Right lobe of liver (tissue), 4 donors: ENCODE measurements around the gene ENTR1.

Experiments
- POLR2A ChIP-seq: fragments of 450-650 bp; IDR thresholded peaks from one replicate; pipeline ENCODE4 v1.6.1; 2017; ENCODE audit warnings: antibody characterized with exemption, mild to moderate bottlenecking
- TF ChIP-seq, protein P1 (sequence below), 4 donors: fragments of 200-600 bp in 3 of 4; fragments of 450-650 bp in 1 of 4; IDR thresholded peaks; one replicate each; pipeline versions ENCODE4 v1.5.1 to v1.8.0; 2016 to 2022; ENCODE audit warnings: antibody characterized with exemption in 4 of 4, mild to moderate bottlenecking in 2 of 4
- donor health status: DM: no; HTN: no; CAD: no.
- donor health status: DM: no; HTN: no; CAD: no.
- donor health status: DM: no; HTN: yes; CAD: no.

DNA sequence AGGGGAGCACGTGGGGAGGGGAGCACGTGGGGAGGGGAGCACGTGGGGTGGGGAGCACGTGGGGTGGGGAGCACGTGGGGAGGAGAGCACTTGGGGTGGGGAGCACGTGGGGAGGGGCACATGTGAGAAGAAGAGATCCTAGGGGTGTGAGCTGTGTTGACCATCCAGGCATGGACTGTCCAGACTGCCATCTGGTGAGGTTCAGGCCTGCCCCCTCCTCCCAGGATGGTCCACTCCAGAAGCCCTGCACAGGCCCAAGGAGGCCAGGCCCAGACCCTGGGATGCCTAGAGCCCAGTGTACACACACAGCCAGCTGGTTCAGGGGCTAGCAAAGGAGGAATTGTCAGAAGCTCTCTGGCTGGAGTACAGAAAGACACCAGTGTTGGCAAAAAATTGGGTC is 12.8 kb downstream of the ENTR1 start:
- TF ChIP-seq, protein P1, sequence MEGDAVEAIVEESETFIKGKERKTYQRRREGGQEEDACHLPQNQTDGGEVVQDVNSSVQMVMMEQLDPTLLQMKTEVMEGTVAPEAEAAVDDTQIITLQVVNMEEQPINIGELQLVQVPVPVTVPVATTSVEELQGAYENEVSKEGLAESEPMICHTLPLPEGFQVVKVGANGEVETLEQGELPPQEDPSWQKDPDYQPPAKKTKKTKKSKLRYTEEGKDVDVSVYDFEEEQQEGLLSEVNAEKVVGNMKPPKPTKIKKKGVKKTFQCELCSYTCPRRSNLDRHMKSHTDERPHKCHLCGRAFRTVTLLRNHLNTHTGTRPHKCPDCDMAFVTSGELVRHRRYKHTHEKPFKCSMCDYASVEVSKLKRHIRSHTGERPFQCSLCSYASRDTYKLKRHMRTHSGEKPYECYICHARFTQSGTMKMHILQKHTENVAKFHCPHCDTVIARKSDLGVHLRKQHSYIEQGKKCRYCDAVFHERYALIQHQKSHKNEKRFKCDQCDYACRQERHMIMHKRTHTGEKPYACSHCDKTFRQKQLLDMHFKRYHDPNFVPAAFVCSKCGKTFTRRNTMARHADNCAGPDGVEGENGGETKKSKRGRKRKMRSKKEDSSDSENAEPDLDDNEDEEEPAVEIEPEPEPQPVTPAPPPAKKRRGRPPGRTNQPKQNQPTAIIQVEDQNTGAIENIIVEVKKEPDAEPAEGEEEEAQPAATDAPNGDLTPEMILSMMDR (IDR thresholded peaks at IDR 0.05), result no peak
- no peak for TF ChIP-seq POLR2A
